Neural cell (in vitro differentiated cells): Measurements from ENCODE around the gene ZNF41. TPM values are rescaled to one million over a fixed set of nuclear protein-coding genes. Genes with fewer than 3 reads are reported as not detected.
A peak's percentile ranks its signal among the peaks of the same experiment; 100 is the strongest.

Experiments
- H2AFZ ChIP-seq: fragments of 200-600, 300-800 bp; sonication (generic), shearing (Covaris generic); 2 replicates; pipeline ENCODE4 v1.6.0; 2014; ENCODE audit warnings: low read depth, mild to moderate bottlenecking, antibody characterized with exemption, low read length, moderate library complexity
- H3F3A ChIP-seq: fragments of 200-600 bp; shearing (Covaris generic); 2 replicates; pipeline ENCODE4 v1.6.1; 2016; ENCODE audit warnings: mild to moderate bottlenecking, moderate library complexity, mixed read lengths, antibody characterized with exemption, low read length; ENCODE audit not compliant: insufficient read depth, poor library complexity, severe bottlenecking
- H3K27ac ChIP-seq: fragments of 200-600, 300-800 bp; sonication (generic), shearing (Covaris generic); 2 replicates; pipeline ENCODE4 v1.5.1; 2014; ENCODE audit warnings: mild to moderate bottlenecking, low read length, moderate library complexity
- H3K27me3 ChIP-seq: fragments of 300-800, 200-600 bp; sonication (generic), shearing (Covaris generic); 2 replicates; pipeline ENCODE4 v1.6.0; 2014; ENCODE audit warnings: mild to moderate bottlenecking, low read depth, low read length, moderate library complexity; ENCODE audit not compliant: insufficient read depth
- H3K36me3 ChIP-seq: fragments of 300-800, 200-600 bp; sonication (generic), shearing (Covaris generic); 2 replicates; pipeline ENCODE4 v1.5.1; 2014; ENCODE audit warnings: mild to moderate bottlenecking, antibody characterized with exemption, low read length, moderate library complexity; ENCODE audit not compliant: insufficient read depth
- H3K4me2 ChIP-seq: fragments of 300-800, 200-600 bp; sonication (generic), shearing (Covaris generic); 2 replicates; pipeline ENCODE4 v1.6.0; 2014; ENCODE audit warnings: mild to moderate bottlenecking, low read length
- H3K4me3 ChIP-seq: fragments of 300-800, 200-600 bp; sonication (generic), shearing (Covaris generic); 2 replicates; pipeline ENCODE4 v1.5.1; 2014; ENCODE audit warnings: mild to moderate bottlenecking, low read length, moderate library complexity
- H3K79me2 ChIP-seq: fragments of 200-600 bp; shearing (Covaris generic); replicated peaks from 2 replicates; pipeline ENCODE4 v1.6.0; 2014; ENCODE audit warnings: mild to moderate bottlenecking, low read length, moderate library complexity; ENCODE audit not compliant: insufficient read depth
- H3K9ac ChIP-seq: fragments of 300-800, 200-600 bp; sonication (generic), shearing (Covaris generic); 2 replicates; pipeline ENCODE4 v1.6.1; 2016; ENCODE audit warnings: mild to moderate bottlenecking, low read length, mixed read lengths
- H3K9me2 ChIP-seq: fragments of 200-600 bp; shearing (Covaris generic); 2 replicates; pipeline ENCODE4 v1.6.1; 2016; ENCODE audit warnings: mild to moderate bottlenecking, low read length, mixed read lengths; ENCODE audit not compliant: insufficient read depth
- H3K9me3 ChIP-seq: fragments of 200-600, 300-800 bp; sonication (generic), shearing (Covaris generic); 2 replicates; pipeline ENCODE4 v1.6.1; 2016; ENCODE audit warnings: mild to moderate bottlenecking, mixed run types, low read length, moderate library complexity, mixed read lengths
- H4K20me1 ChIP-seq: fragments of 200-600 bp; shearing (Covaris generic); 2 replicates; pipeline ENCODE4 v1.6.1; 2016; ENCODE audit warnings: mild to moderate bottlenecking, mixed run types; ENCODE audit not compliant: insufficient read depth
- EP300 ChIP-seq: fragments of 450-650 bp; conservative IDR thresholded peaks from 2 replicates; pipeline ENCODE4 v1.6.1; 2014; ENCODE audit warnings: antibody characterized with exemption, mild to moderate bottlenecking, moderate library complexity; ENCODE audit not compliant: poor library complexity, severe bottlenecking
- EZH2 ChIP-seq: fragments of 200-600, 300-800 bp; shearing (Covaris generic), sonication (generic); IDR thresholded peaks from 2 replicates; pipeline ENCODE4 v1.6.1; 2014; ENCODE audit warnings: antibody characterized with exemption, low read length, borderline replicate concordance, mild to moderate bottlenecking; ENCODE audit not compliant: insufficient read depth, poor library complexity, severe bottlenecking
- MXI1 ChIP-seq: fragments of 450-650 bp; conservative IDR thresholded peaks from 2 replicates; pipeline ENCODE4 v1.6.1; 2014; ENCODE audit warnings: antibody characterized with exemption, mild to moderate bottlenecking; ENCODE audit not compliant: poor library complexity, severe bottlenecking
- POLR2AphosphoS5 ChIP-seq: IDR thresholded peaks from 2 replicates; pipeline ENCODE4 v1.6.1; 2012
- RAD21 ChIP-seq: fragments of 450-650 bp; conservative IDR thresholded peaks from 2 replicates; pipeline ENCODE4 v1.6.1; 2014; ENCODE audit warnings: antibody characterized with exemption, mild to moderate bottlenecking, moderate library complexity
- SMC3 ChIP-seq: fragments of 450-650 bp; conservative IDR thresholded peaks from 2 replicates; pipeline ENCODE4 v1.6.1; 2014; ENCODE audit warnings: antibody characterized with exemption, mild to moderate bottlenecking, moderate library complexity; ENCODE audit not compliant: poor library complexity
- TAF1 ChIP-seq: IDR thresholded peaks from 2 replicates; pipeline ENCODE4 v1.6.1; 2012; ENCODE audit warnings: low read depth
- polyA plus RNA-seq: library from polyadenylated mRNA; depleted of rRNA; stranded (reverse); fragments of >200 nt; gene quantifications from 2 replicates; pipeline ENCODE4 v1.2.3, GENCODE V29; 2014
- TF ChIP-seq, protein P1 (sequence below): fragments of 450-650 bp; IDR thresholded peaks from 2 replicates; pipeline ENCODE4 v1.5.1; 2014; ENCODE audit warnings: antibody characterized with exemption, mild to moderate bottlenecking, moderate library complexity; ENCODE audit not compliant: poor library complexity, severe bottlenecking
- TF ChIP-seq, protein P2 (sequence below): IDR thresholded peaks from 2 replicates; pipeline ENCODE4 v1.6.1; 2012; ENCODE audit warnings: borderline replicate concordance

Gene ZNF41
- polyA plus RNA-seq, 1 donor from 2014 or later: 7.9 TPM

DNA sequence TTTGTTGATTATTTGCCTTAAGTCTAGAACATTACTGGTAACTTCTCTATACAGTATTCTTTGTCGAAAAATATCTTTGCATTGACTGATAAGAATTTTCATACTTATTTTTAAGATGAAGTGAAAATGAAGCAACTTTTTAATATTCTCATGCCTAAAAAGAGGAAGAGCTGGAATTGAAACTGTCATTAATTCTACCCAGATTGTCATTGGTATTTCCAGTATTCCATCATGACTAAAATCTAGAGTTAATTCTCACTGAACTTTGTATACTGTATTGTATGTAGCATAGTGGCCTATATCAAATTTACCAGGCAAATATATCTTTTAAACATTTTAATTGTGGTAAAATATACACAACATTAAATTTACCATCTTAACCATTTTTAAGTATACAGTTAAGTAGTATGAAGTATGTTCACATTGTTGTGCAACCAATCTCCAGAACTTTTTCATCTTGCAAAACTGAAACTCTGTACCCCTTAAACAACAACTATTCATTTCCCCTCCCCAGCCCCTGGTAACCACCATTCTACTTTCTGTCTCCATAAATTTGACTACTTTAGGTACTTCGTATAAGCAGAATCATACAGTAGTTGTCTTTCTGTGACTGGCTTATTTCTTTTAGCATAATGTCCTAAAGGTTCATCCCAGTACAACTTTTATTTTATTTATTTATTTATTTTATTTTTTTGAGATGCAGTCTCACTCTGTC is 24.3 kb upstream of the ZNF41 start:
- TF ChIP-seq SMC3 (no peak), POLR2AphosphoS5 (no peak), EP300 (no peak), TAF1 (no peak), RAD21 (no peak), EZH2 (no peak), MXI1 (no peak)
- TF ChIP-seq, protein P1, sequence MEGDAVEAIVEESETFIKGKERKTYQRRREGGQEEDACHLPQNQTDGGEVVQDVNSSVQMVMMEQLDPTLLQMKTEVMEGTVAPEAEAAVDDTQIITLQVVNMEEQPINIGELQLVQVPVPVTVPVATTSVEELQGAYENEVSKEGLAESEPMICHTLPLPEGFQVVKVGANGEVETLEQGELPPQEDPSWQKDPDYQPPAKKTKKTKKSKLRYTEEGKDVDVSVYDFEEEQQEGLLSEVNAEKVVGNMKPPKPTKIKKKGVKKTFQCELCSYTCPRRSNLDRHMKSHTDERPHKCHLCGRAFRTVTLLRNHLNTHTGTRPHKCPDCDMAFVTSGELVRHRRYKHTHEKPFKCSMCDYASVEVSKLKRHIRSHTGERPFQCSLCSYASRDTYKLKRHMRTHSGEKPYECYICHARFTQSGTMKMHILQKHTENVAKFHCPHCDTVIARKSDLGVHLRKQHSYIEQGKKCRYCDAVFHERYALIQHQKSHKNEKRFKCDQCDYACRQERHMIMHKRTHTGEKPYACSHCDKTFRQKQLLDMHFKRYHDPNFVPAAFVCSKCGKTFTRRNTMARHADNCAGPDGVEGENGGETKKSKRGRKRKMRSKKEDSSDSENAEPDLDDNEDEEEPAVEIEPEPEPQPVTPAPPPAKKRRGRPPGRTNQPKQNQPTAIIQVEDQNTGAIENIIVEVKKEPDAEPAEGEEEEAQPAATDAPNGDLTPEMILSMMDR: no peak
- TF ChIP-seq, protein P2, sequence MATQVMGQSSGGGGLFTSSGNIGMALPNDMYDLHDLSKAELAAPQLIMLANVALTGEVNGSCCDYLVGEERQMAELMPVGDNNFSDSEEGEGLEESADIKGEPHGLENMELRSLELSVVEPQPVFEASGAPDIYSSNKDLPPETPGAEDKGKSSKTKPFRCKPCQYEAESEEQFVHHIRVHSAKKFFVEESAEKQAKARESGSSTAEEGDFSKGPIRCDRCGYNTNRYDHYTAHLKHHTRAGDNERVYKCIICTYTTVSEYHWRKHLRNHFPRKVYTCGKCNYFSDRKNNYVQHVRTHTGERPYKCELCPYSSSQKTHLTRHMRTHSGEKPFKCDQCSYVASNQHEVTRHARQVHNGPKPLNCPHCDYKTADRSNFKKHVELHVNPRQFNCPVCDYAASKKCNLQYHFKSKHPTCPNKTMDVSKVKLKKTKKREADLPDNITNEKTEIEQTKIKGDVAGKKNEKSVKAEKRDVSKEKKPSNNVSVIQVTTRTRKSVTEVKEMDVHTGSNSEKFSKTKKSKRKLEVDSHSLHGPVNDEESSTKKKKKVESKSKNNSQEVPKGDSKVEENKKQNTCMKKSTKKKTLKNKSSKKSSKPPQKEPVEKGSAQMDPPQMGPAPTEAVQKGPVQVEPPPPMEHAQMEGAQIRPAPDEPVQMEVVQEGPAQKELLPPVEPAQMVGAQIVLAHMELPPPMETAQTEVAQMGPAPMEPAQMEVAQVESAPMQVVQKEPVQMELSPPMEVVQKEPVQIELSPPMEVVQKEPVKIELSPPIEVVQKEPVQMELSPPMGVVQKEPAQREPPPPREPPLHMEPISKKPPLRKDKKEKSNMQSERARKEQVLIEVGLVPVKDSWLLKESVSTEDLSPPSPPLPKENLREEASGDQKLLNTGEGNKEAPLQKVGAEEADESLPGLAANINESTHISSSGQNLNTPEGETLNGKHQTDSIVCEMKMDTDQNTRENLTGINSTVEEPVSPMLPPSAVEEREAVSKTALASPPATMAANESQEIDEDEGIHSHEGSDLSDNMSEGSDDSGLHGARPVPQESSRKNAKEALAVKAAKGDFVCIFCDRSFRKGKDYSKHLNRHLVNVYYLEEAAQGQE: no peak
- no peaks in the 10 kb centered on the region for H3K27me3 ChIP-seq
- no peaks in the 10 kb centered on the region for H3F3A ChIP-seq
- no peak overlapping the region for H2AFZ ChIP-seq
- no peak overlapping the region for H3K9ac ChIP-seq
- no peaks in the 10 kb centered on the region for H3K9me2 ChIP-seq
- H3K4me2 ChIP-seq: no peak overlapping the region
- H3K79me2 ChIP-seq: no peaks in the 10 kb centered on the region
- H3K36me3 ChIP-seq: no peaks in the 10 kb centered on the region
- no peak overlapping the region for H3K27ac ChIP-seq
- no peaks in the 10 kb centered on the region for H4K20me1 ChIP-seq
- H3K9me3 ChIP-seq: no peaks in the 10 kb centered on the region
- no peak overlapping the region for H3K4me3 ChIP-seq

DNA sequence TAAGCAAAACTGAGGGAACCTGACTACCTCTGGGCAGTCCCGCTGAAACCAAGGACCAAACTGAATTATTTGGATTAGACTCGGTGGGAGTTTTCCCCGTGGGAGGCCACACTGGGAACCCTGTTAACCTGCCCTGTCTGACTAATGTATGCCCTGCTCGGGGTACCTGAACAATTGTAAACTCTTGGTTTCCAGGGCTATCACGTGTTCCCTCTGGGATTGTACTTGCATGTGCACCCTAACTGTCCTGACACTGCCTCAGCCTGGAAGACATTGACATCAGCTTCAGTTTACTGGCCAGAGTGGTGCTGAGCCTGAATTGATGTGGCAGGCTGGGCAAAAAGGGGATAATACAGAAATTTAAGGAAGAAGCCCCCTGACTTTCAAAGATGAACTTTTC is 20.1 kb upstream of the ZNF41 start:
- H3K9me2 ChIP-seq: no peaks in the 10 kb centered on the region
- H3K9ac ChIP-seq: peak overlapping the region; percentile 39
- peak; percentile 3 for TF ChIP-seq EP300
- TF ChIP-seq SMC3: no peak
- no peak for TF ChIP-seq TAF1
- no peak for TF ChIP-seq RAD21
- no peak for TF ChIP-seq MXI1
- H3K27me3 ChIP-seq: no peaks in the 10 kb centered on the region
- no peak overlapping the region for H2AFZ ChIP-seq
- H3K79me2 ChIP-seq: no peaks in the 10 kb centered on the region
- H3F3A ChIP-seq: no peaks in the 10 kb centered on the region
- H3K9me3 ChIP-seq: no peaks in the 10 kb centered on the region
- H3K27ac ChIP-seq: peak overlapping the region; percentile 82
- no peaks in the 10 kb centered on the region for H3K36me3 ChIP-seq
- H4K20me1 ChIP-seq: no peaks in the 10 kb centered on the region
- peak overlapping the region; percentile 37 for H3K4me3 ChIP-seq
- H3K4me2 ChIP-seq: no peak overlapping the region
